ENCODE measurements around the gene SFTPA1. TPM values are rescaled to one million over a fixed set of nuclear protein-coding genes. Genes with fewer than 3 reads are reported as not detected.

Gene SFTPA1
- polyA plus RNA-seq, 1 experiment = not detected

Other genes starting within 250 kb of the SFTPA1 start
- 37.4 and 46.0 TPM in 2 replicates for gene ZCCHC24, start 165.3 kb upstream of the SFTPA1 start, polyA plus RNA-seq (2011; rRNA removed)
- 1.1 and 1.4 TPM in 2 replicates for gene EIF5AL1, start 98.4 kb upstream of the SFTPA1 start, polyA plus RNA-seq (2011; rRNA removed)
- gene SFTPA2, start 50.5 kb upstream of the SFTPA1 start, polyA plus RNA-seq (2011; rRNA removed) = not detected in 2 replicates
- gene NUTM2B, start 92.3 kb downstream of the SFTPA1 start, polyA plus RNA-seq (2011; rRNA removed) = 0.11 TPM in 1 of 2 replicates, not detected in the other
- gene NUTM2E, start 215.8 kb downstream of the SFTPA1 start, polyA plus RNA-seq (2011; rRNA removed) = 0.07 and 0.09 TPM in 2 replicates

Data from AG04450 (cell line).